PC-9 (cell line): ENCODE results near the gene KCNC1. TPM values are rescaled to one million over a fixed set of nuclear protein-coding genes. Genes with fewer than 3 reads are reported as not detected.

Experiments
- BruUV-seq: library from RNA; stranded (reverse); fragments of 400-500 nt; replicated peaks from 2 replicates; lab custom pipeline; 2021; lab: Mats Ljungman, UMichigan
- CTCF ChIA-PET: fragments of 300-600 bp; sonication (Branson Sonifier 250); formaldehyde crosslinking; loops from one replicate; lab custom pipeline; 2022; ENCODE audit warnings: antibody characterized with exemption; lab: Charles Lee
- POLR2A ChIA-PET: fragments of 300-600 bp; sonication (Branson Sonifier 250); formaldehyde crosslinking; loops from one replicate; lab custom pipeline; 2022; ENCODE audit warnings: antibody characterized with exemption; ENCODE audit not compliant: unreplicated experiment; lab: Charles Lee
- DNase-seq, 2 experiments: peaks; one replicate each; pipeline versions ENCODE4 v3.0.0 to v3.0.0-alpha.2; 2015 to 2022; ENCODE audit warnings: mixed read lengths in 1 of 2
- H2AFZ ChIP-seq: fragments of 200-600 bp; sonication (generic); 2 replicates; pipeline ENCODE4 v1.8.1; 2017; ENCODE audit warnings: antibody characterized with exemption
- H3F3A ChIP-seq: fragments of 200-600 bp; sonication (generic); 2 replicates; pipeline ENCODE4 v1.8.1; 2017; ENCODE audit warnings: antibody characterized with exemption, mild to moderate bottlenecking, low read depth; ENCODE audit not compliant: insufficient read depth
- H3K27ac ChIP-seq: fragments of 200-600 bp; sonication (generic); 2 replicates; pipeline ENCODE4 v1.6.1; 2016; ENCODE audit warnings: mixed run types
- H3K27me3 ChIP-seq: fragments of 200-600 bp; sonication (generic); 2 replicates; pipeline ENCODE4 v1.6.1; 2016; ENCODE audit warnings: low read depth, mixed run types; ENCODE audit not compliant: insufficient read depth
- H3K36me3 ChIP-seq: fragments of 200-600 bp; sonication (generic); 2 replicates; pipeline ENCODE4 v1.6.1; 2016; ENCODE audit warnings: low read depth, mixed run types
- H3K4me1 ChIP-seq: fragments of 200-600 bp; sonication (generic); replicated peaks from 2 replicates; pipeline ENCODE4 v1.6.1; 2016; ENCODE audit warnings: mixed run types; ENCODE audit not compliant: insufficient read depth
- H3K4me2 ChIP-seq: fragments of 200-600 bp; sonication (generic); 2 replicates; pipeline ENCODE4 v1.6.1; 2017; ENCODE audit warnings: mixed run types
- H3K4me3 ChIP-seq: fragments of 200-600 bp; sonication (generic); 2 replicates; pipeline ENCODE4 v1.6.1; 2016; ENCODE audit warnings: mixed run types
- H3K79me2 ChIP-seq: fragments of 200-600 bp; sonication (generic); 2 replicates; pipeline ENCODE4 v1.6.1; 2017; ENCODE audit warnings: low read depth, mixed run types
- H3K9me2 ChIP-seq: fragments of 200-600 bp; sonication (generic); 2 replicates; pipeline ENCODE4 v1.8.1; 2017; ENCODE audit warnings: mild to moderate bottlenecking; ENCODE audit not compliant: insufficient read depth
- H3K9me3 ChIP-seq: fragments of 200-600 bp; sonication (generic); 2 replicates; pipeline ENCODE4 v1.8.1; 2016; ENCODE audit warnings: low read depth; ENCODE audit not compliant: insufficient read depth
- H4K20me1 ChIP-seq: fragments of 200-600 bp; sonication (generic); 2 replicates; pipeline ENCODE4 v1.8.1; 2017; ENCODE audit not compliant: insufficient read depth
- CTCF ChIP-seq: fragments of 200-600 bp; sonication (generic); conservative IDR thresholded peaks from 2 replicates; pipeline ENCODE4 v1.6.1; 2017; ENCODE audit warnings: mixed run types, antibody characterized with exemption, mild to moderate bottlenecking, moderate library complexity
- EZH2 ChIP-seq: fragments of 200-600 bp; sonication (generic); IDR thresholded peaks from 2 replicates; pipeline ENCODE4 v1.8.0; 2017; ENCODE audit warnings: antibody characterized with exemption, low read depth
- intact Hi-C: fragments of 100-400 bp; cut with micrococcal nuclease; formaldehyde crosslinking; loops from one replicate; pipeline ENCODE4 v1.10.0; 2022; ENCODE audit not compliant: unreplicated experiment
- total RNA-seq: library from RNA; stranded (reverse); gene quantifications from 2 replicates; pipeline ENCODE4 v1.2.3, GENCODE V29; 2021

KCNC1 gene
- total RNA-seq, 1 experiment from 2014 or later = not detected

DNA sequence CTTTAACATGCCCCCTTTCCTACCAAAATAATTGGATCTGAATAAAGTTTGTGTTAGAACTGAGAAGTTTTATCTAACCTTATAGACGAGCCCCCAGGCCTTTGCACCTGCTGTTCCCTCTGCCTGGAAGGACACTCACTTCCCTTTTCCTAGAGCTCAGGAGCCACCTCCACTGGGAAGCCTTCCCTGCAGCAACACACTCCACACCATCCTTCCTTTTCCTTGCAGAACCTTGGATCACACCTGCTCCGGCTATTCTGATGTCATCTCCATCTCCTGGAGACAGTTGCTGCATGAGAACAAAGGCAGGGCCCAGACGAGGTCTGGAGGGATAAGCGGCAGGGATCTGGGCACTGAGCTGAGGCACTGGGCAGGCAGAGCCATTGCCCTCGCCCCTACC is 37.8 kb upstream of the KCNC1 start:
- Histone ChIP-seq H3K36me3 (no peaks in the 10 kb centered on the region), H3K9me3 (no peaks in the 10 kb centered on the region), H2AFZ (no peak overlapping the region), H3K4me2 (no peak overlapping the region), H3K79me2 (no peaks in the 10 kb centered on the region), H3K4me3 (no peak overlapping the region), H3K27ac (no peak overlapping the region), H3K27me3 (peaks cover 51% of the 10 kb centered on the region), H3F3A (no peaks in the 10 kb centered on the region), H3K9me2 (no peaks in the 10 kb centered on the region), H4K20me1 (no peaks in the 10 kb centered on the region), H3K4me1 (no peaks in the 10 kb centered on the region)
- ChIA-PET POLR2A (no interaction called here), CTCF (no interaction called here)
- no peak for TF ChIP-seq EZH2
- TF ChIP-seq CTCF = no peak
- no TSS peak for BruUV-seq
- intact Hi-C loops = no loop called here
- no peak for DNase-seq

DNA sequence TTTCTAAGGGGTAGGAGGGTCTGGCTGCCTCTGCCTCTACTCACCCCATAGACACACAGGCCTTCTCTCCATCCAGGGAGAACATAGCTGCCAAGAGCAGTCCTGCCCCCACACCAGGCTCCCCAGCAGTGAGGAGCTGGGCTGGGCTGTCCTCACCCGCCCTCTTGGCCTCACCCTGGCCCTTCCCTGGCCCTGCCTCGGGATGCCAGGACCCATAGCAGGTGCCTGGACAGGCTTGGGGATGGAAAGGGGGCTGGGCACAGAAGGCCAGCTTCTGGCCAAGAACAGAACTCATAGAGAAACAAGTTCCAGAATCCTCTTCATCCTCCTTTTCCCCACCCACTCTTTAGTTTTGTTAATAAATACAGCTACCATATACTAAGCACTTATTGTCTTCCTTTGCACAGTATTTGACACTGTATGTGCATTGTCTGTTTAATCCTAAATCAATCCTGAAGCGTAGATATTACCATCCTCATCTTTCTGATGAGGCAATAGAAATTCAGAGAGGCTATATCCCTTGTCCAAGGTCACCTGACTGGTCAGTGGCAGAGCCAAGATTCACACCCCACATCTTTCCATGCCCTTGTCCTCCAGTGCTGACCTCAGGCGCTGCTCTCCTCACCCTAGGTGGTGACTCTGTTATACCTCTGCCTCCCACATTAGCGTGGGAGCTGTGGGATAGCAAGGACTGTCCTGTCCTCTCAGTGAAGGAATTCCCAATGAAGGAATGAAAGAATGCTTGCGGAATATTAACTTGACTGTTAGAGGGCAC is 37.2 kb upstream of the KCNC1 start:
- Histone ChIP-seq H3K27me3 (peaks cover 46% of the 10 kb centered on the region), H4K20me1 (no peaks in the 10 kb centered on the region), H3K4me2 (no peak overlapping the region), H3K4me1 (no peaks in the 10 kb centered on the region), H3K36me3 (no peaks in the 10 kb centered on the region), H3K9me2 (no peaks in the 10 kb centered on the region), H3K27ac (no peak overlapping the region), H3K9me3 (no peaks in the 10 kb centered on the region), H3F3A (no peaks in the 10 kb centered on the region), H2AFZ (no peak overlapping the region), H3K79me2 (no peaks in the 10 kb centered on the region), H3K4me3 (no peak overlapping the region)
- TF ChIP-seq CTCF (no peak), EZH2 (no peak)
- intact Hi-C loops = no loop called here
- BruUV-seq = no TSS peak
- POLR2A ChIA-PET = no interaction called here
- no peak for DNase-seq
- CTCF ChIA-PET = no interaction called here

GRCh38 chr11:17699147-17700114 is 35.1 kb upstream of the KCNC1 start:
- DNase-seq = no peak
- intact Hi-C loops = no loop called here
- H3K9me3 ChIP-seq = no peaks in the 10 kb centered on the region
- no peaks in the 10 kb centered on the region for H3K36me3 ChIP-seq
- H3K27me3 ChIP-seq = peaks cover 26% of the 10 kb centered on the region
- no peak overlapping the region for H2AFZ ChIP-seq
- H3F3A ChIP-seq = no peaks in the 10 kb centered on the region
- ChIA-PET POLR2A (interaction anchor here (0.5 kb wide), 1 partner anchor 13 kb away, joined by 5 read pairs; no protein-coding TSS in a partner anchor), CTCF (no interaction called here)
- H3K4me3 ChIP-seq = no peak overlapping the region
- H3K79me2 ChIP-seq = no peaks in the 10 kb centered on the region
- no TSS peak for BruUV-seq
- TF ChIP-seq CTCF (no peak), EZH2 (no peak)
- H3K4me2 ChIP-seq = no peak overlapping the region
- no peaks in the 10 kb centered on the region for H4K20me1 ChIP-seq
- H3K9me2 ChIP-seq = no peaks in the 10 kb centered on the region
- H3K4me1 ChIP-seq = no peaks in the 10 kb centered on the region
- no peak overlapping the region for H3K27ac ChIP-seq
